HepG2 (cell line): ENCODE measurements around the gene MIEF1. TPM values are rescaled to one million over a fixed set of nuclear protein-coding genes. Genes with fewer than 3 reads are reported as not detected.

Experiments used
- ATF2 ChIP-seq: sonication (generic); formaldehyde crosslinking; IDR thresholded peaks from 2 replicates; pipeline ENCODE4 v1.4.0; 2020; ENCODE audit warnings: missing genetic modification reagents
- CC2D1A ChIP-seq: sonication (generic); formaldehyde crosslinking; IDR thresholded peaks from 2 replicates; pipeline ENCODE4 v1.8.1; 2023; ENCODE audit warnings: mild to moderate bottlenecking, missing genetic modification reagents
- CEBPG ChIP-seq: IDR thresholded peaks from 2 replicates; pipeline ENCODE4 v1.6.1; 2016
- FOSL1 ChIP-seq: sonication (generic); formaldehyde crosslinking; IDR thresholded peaks from 2 replicates; pipeline ENCODE4 v1.9.0; 2021; ENCODE audit warnings: missing genetic modification reagents, borderline replicate concordance
- FOXA3 ChIP-seq: IDR thresholded peaks from 2 replicates; pipeline ENCODE4 v1.6.1; 2016; ENCODE audit warnings: missing genetic modification reagents, missing compliant biosample characterization
- GATAD1 ChIP-seq: IDR thresholded peaks from 2 replicates; pipeline ENCODE4 v1.6.1; 2016; ENCODE audit warnings: missing genetic modification reagents, missing compliant biosample characterization
- KDM5B ChIP-seq: sonication (generic); formaldehyde crosslinking; IDR thresholded peaks from 2 replicates; pipeline ENCODE4 v1.4.0; 2020; ENCODE audit warnings: missing genetic modification reagents, mild to moderate bottlenecking, borderline replicate concordance
- NAIF1 ChIP-seq: sonication (generic); formaldehyde crosslinking; IDR thresholded peaks from 2 replicates; pipeline ENCODE4 v1.5.0; 2020; ENCODE audit warnings: mild to moderate bottlenecking, missing genetic modification reagents, borderline replicate concordance
- POLR2A ChIP-seq, 2 experiments: IDR thresholded peaks; 2 replicates each; pipeline ENCODE4 v1.6.1; 2011; ENCODE audit warnings: low read depth in 2 of 2, low read length in 2 of 2, mild to moderate bottlenecking in 1 of 2, moderate library complexity in 1 of 2; ENCODE audit not compliant: insufficient read depth in 1 of 2
- TBL1XR1 ChIP-seq: fragments of 150-350 bp; IDR thresholded peaks from 2 replicates; pipeline ENCODE4 v1.6.1; 2014; ENCODE audit warnings: borderline replicate concordance, low read length; ENCODE audit not compliant: partially characterized antibody
- USF2 ChIP-seq, 2 experiments: sonication (generic) in 1 of 2; formaldehyde crosslinking in 1 of 2; IDR thresholded peaks; 2 replicates each; pipeline versions ENCODE4 v1.5.1 to v1.6.1; 2011 to 2020; ENCODE audit warnings: borderline replicate concordance in 1 of 2, low read depth in 1 of 2, low read length in 1 of 2, mild to moderate bottlenecking in 1 of 2, missing genetic modification reagents in 1 of 2, moderate library complexity in 1 of 2
- ZHX1 ChIP-seq: sonication (generic); formaldehyde crosslinking; IDR thresholded peaks from 2 replicates; pipeline ENCODE4 v1.8.1; 2022; ENCODE audit warnings: low read depth, mild to moderate bottlenecking, missing genetic modification reagents
- ZKSCAN1 ChIP-seq: fragments of 150-350 bp; IDR thresholded peaks from 2 replicates; pipeline ENCODE4 v1.6.1; 2014; ENCODE audit warnings: low read length
- ZNF317 ChIP-seq: sonication (generic); formaldehyde crosslinking; IDR thresholded peaks from 2 replicates; pipeline ENCODE4 v1.5.0; 2020; ENCODE audit warnings: mild to moderate bottlenecking, missing genetic modification reagents
- ZNF44 ChIP-seq: sonication (generic); formaldehyde crosslinking; IDR thresholded peaks from 2 replicates; pipeline ENCODE4 v1.5.1; 2020; ENCODE audit warnings: mild to moderate bottlenecking, missing genetic modification reagents
- ZNF549 ChIP-seq: sonication (generic); formaldehyde crosslinking; IDR thresholded peaks from 2 replicates; pipeline ENCODE4 v1.5.0; 2020; ENCODE audit warnings: missing genetic modification reagents
- ZNF558 ChIP-seq: sonication (generic); formaldehyde crosslinking; IDR thresholded peaks from 2 replicates; pipeline ENCODE4 v1.9.0; 2022; ENCODE audit warnings: mild to moderate bottlenecking, missing genetic modification reagents, borderline replicate concordance
- ZNF574 ChIP-seq: sonication (generic); formaldehyde crosslinking; IDR thresholded peaks from 2 replicates; pipeline ENCODE4 v1.4.0; 2020; ENCODE audit warnings: missing genetic modification reagents
- ZNF616 ChIP-seq: sonication (generic); formaldehyde crosslinking; IDR thresholded peaks from 2 replicates; pipeline ENCODE4 v1.5.0; 2020; ENCODE audit warnings: low read depth, mild to moderate bottlenecking, missing genetic modification reagents
- ZNF768 ChIP-seq: sonication (generic); formaldehyde crosslinking; IDR thresholded peaks from 2 replicates; pipeline ENCODE4 v1.4.0; 2020; ENCODE audit warnings: missing genetic modification reagents
- polyA plus RNA-seq, 8 experiments: library from polyadenylated mRNA; depleted of rRNA in 3 of 8; stranded (reverse) in 7 of 8; unstranded in 1 of 8; fragments of >200 nt; fragmentation: Illumina TruSeq in 4 of 8; extraction: Trizol in 4 of 8; gene quantifications; 2 replicates each; pipeline versions ENCODE4 v1.2.1 to v1.2.3, GENCODE V29; 2011 to 2016; ENCODE audit warnings: low read depth in 4 of 8, missing spikeins in 1 of 8, mixed read lengths in 1 of 8; ENCODE audit not compliant: insufficient read depth in 1 of 8
- total RNA-seq, 5 experiments: library from RNA; depleted of rRNA; stranded (reverse); fragments of >200 nt; fragmentation: Illumina TruSeq; extraction: Trizol; gene quantifications; 2 replicates each; pipeline ENCODE4 v1.2.3, GENCODE V29; 2016; ENCODE audit warnings: low read depth in 1 of 5

MIEF1 gene
- total and polyA plus RNA-seq, 2 of the 13 experiments (the other 11 are each of a cell fraction or from before 2014, with no cell fraction given) = 21.7 to 34.8 TPM

- TF ChIP-seq USF2 (IDR thresholded peaks at IDR 0.05; ENCODE audit: low read depth, low read length) (no peak), USF2 (CRISPR knock-in tag; IDR thresholded peaks at IDR 0.05; ENCODE audit: borderline replicate concordance) (no peak), ZHX1 (CRISPR knock-in tag) (no peak; the same call in 1 of the 2 replicates), FOXA3 (CRISPR knock-in tag) (peak; percentile 65; the same call in 1 of the 2 replicates), TBL1XR1 (peak; percentile 81), POLR2A (IDR thresholded peaks at IDR 0.05; ENCODE audit: insufficient read depth in 1 of 2, low read depth in 2 of 2, low read length in 2 of 2) (0 out of 4 replicates have a peak, but pooled peaks of 1 of the 2 experiments have one; percentile 2), ZNF558 (CRISPR knock-in tag) (no peak), ZNF549 (CRISPR knock-in tag) (no peak), ATF2 (peak; percentile 81), ZNF317 (peak; percentile 63; the same call in 1 of the 2 replicates), CC2D1A (peak; percentile 67; the same call in 1 of the 2 replicates), NAIF1 (no peak), ZNF768 (CRISPR knock-in tag) (peak; percentile 85; the same call in 1 of the 2 replicates), ZKSCAN1 (peak; percentile 78; the same call in 1 of the 2 replicates), GATAD1 (CRISPR knock-in tag) (peak; percentile 77), FOSL1 (CRISPR knock-in tag) (no peak), ZNF574 (CRISPR knock-in tag) (peak; percentile 93), KDM5B (CRISPR knock-in tag) (peak; percentile 86; the same call in 1 of the 2 replicates), ZNF616 (CRISPR knock-in tag) (no peak), CEBPG (CRISPR knock-in tag) (peak; percentile 52), ZNF44 (CRISPR knock-in tag) (0 out of 2 replicates have a peak, but pooled peaks have one; percentile 42)
Measured at GRCh38 chr22:39528681-39529486, 26.8 kb downstream of the MIEF1 start (continued).
